HG02610 (cell line): ENCODE measurements around the gene BICRA.
"Not testable (repeated sequence)": the region's sequence is repeated elsewhere in the genome, so short reads cannot be mapped to it uniquely, and the experiment has no call there.

Source experiments
- ATAC-seq: cut with Tn5 transposase; IDR thresholded peaks from one replicate; pipeline ENCODE4 v1.9.1; 2021; ENCODE audit warnings: mild to moderate bottlenecking, moderate library complexity; ENCODE audit not compliant: unreplicated experiment

Gene BICRA

GRCh38 chr19:47608969-47609905 is at the start of gene BICRA:
BICRA (plus strand) TSS chr19:47609134; CDS start chr19:47673575, 64,441 bp downstream.
- peak; percentile 42 for ATAC-seq

DNA sequence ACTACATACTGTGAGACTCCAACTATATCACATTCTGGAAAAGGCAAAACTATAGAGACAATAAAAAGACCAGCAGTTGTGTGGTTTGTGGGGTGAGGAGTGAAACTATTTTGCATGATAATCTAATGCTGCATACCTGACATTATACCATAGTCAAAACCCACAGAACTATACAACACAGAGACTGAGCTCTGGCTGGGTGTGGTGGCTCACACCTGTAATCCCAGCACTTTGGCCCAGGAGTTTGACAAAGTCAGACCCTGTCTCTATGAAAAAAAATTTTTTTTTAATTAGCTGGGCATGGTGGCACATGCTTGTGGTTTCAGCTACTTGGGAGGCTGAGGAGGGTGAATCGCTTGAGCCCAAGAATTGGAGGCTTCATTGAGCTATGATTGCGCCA is 47.9 kb upstream of the BICRA start:
- no peak for ATAC-seq

- no peak for ATAC-seq
Observed at GRCh38 chr19:47561440-47562057, 47.4 kb upstream of the BICRA start.

DNA sequence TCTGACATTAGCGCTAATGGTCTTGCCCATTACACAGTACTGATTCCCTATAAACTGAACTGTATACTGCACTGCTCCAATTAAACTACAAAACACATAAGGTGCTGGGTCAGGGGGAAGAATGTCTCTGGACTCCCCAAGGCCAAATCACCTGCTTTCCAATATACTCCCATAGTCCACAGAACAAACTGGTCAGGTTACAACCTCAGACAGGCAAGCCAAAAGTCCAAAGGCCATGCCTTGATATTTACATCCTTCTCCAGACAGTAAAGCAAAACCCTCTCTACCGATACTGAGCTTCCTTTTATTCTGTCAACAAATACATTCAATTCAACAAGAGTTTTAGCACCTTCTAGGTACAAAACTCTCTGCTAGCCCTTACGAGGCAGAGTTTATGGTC is 44.9 kb upstream of the BICRA start:
- ATAC-seq: no peak

GRCh38 chr19:47569331-47569730 is 39.6 kb upstream of the BICRA start:
- no peak for ATAC-seq

GRCh38 chr19:47572635-47573034 is 36.3 kb upstream of the BICRA start:
- ATAC-seq: no peak

DNA sequence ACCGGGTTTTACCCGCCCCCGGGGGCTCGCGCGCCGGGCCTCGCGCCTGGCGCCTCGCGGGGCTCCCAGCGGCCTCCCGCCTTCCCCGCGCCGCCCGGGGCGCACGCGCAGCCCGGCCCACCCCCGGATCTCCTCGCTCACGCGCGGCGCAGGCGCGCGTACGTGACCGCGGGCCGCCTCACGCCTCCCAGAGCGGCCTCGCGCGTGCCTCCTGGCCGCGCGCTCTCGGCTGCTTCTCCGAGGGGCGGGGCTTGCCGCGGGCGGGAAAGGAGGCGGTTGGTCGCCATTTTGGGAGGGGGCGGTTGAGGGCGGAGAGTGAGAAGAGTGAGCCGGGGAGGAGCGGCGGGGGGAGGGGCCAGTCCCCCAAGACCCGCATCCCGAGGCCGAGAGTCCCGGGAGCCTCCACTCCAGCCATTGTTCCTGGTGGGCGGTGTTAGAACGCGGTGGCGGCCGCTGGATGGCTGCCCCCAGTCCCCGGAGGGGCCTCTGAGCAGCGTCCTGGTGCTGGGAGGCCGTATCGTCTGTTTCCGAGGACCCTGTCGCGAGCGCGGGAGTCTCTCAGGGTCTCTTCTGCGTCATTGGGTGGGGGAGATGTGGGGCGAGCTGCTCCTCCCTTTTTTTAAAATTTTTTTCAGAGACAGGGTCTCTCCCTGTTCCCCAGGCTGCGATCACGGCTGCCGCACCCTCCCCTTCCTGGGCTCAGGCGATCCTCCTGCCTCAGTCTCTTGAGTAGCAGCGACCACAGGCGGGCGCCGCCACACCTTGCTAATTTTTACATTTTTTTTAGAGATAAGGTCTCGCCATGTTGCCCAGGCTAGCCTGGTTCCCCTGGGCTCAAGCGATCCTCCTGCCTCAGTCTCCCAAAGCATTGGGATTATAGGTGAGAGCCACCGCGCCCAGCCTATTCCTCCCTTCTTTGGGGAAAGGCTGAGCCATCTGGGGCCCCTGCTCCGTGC is 35.6 kb upstream of the BICRA start, which contains the start of gene ZNF541:
ZNF541 (minus strand) TSS at position 78 of the 956 bp plus-strand sequence. CDS start 17,292 bp downstream, outside the sequence.
- ATAC-seq: no peak

DNA sequence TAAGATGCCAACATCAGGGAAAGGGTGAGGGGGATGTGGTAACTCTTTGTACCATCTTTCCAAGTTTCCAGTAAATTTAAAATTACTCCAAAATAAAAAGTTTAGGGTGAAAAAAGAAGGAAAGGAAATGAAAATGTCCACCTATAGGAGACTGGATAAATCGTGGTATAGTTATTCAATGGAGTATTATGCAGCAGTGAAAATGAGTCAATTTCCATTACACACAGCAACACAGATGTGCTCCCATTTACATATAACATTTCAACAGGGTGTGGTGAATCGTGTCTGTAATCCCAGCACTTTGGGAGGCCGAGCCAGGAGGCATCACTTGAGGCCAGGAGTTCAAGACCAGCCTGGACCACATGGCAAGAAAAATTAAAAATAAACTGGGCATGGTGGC is 28.5 kb upstream of the BICRA start:
- no peak for ATAC-seq

- ATAC-seq: no peak
Observed at GRCh38 chr19:47581605-47582319, 27.2 kb upstream of the BICRA start.

GRCh38 chr19:47582320-47582909 is 26.5 kb upstream of the BICRA start:
- no peak for ATAC-seq

DNA sequence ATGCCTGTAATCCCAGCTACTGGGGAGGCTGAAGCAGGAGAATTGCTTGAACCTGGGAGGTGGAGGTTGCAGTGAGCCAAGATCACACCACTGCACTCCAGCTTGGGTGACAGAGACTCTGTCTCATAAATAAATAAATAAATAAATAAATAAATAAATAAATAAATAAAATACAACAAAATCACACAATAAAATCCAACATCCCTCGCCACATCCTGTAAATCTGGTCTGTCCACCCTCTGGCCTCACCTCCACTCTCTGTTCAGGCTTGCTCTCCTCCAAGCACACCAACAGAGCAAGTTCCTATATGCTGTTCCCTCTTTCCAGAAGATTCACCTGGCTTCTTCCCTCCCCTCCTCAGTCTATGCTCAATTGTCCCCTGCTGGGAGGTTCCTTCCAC is 25.8 kb upstream of the BICRA start:
- ATAC-seq: not testable (repeated sequence)

- no peak for ATAC-seq
Observed at GRCh38 chr19:47587295-47587694, 21.6 kb upstream of the BICRA start.

GRCh38 chr19:47589824-47590223 is 19.1 kb upstream of the BICRA start:
- no peak for ATAC-seq

- ATAC-seq: no peak
Observed at GRCh38 chr19:47593860-47594259, 15.1 kb upstream of the BICRA start.

DNA sequence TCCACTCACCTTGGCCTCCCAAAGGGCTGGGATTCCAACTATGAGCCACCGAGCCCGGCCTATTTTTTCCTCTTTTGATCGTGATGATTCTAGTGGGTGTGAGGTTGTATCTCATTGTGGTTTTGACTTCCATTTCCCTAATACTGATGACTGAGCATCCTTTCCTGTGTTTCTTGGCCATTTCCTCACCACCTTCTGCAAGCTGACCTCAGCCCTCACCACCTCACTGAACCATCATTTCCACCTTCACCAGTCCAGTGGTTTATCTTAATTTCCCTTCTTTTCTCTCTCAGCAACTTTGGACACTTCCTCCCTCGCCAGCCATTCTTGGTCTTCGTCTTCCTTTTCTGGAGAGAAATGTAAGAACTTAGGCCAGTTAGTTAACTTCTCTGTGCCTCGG is 13.0 kb upstream of the BICRA start:
- ATAC-seq: no peak

- ATAC-seq: no peak
Observed at GRCh38 chr19:47598407-47599349, 10.3 kb upstream of the BICRA start.

- not testable (repeated sequence) for ATAC-seq
Observed at GRCh38 chr19:47599671-47600245, 9.2 kb upstream of the BICRA start.
